Parathyroid adenoma (tissue), 2 donors: Measurements from ENCODE around the gene PAM.

ENCODE experiments used
- H2AFZ ChIP-seq: fragments of 300-600 bp; sonication (generic); one replicate; pipeline ENCODE4 v1.7.0; 2017; ENCODE audit warnings: antibody characterized with exemption, mild to moderate bottlenecking
- H3K27ac ChIP-seq: fragments of 300-600 bp; sonication (generic); one replicate; pipeline ENCODE4 v1.7.0; 2017
- H3K27me3 ChIP-seq: fragments of 300-600 bp; sonication (generic); one replicate; pipeline ENCODE4 v1.7.0; 2017; ENCODE audit warnings: low read length; ENCODE audit not compliant: control insufficient read depth, insufficient read depth
- H3K36me3 ChIP-seq: fragments of 300-600 bp; sonication (generic); one replicate; pipeline ENCODE4 v1.7.0; 2017; ENCODE audit warnings: low read length; ENCODE audit not compliant: control insufficient read depth, insufficient read depth
- H3K4me1 ChIP-seq: fragments of 300-600 bp; sonication (generic); one replicate; pipeline ENCODE4 v1.7.0; 2017; ENCODE audit warnings: control low read depth
- H3K4me2 ChIP-seq: fragments of 300-600 bp; sonication (generic); one replicate; pipeline ENCODE4 v1.7.0; 2017; ENCODE audit warnings: low read length
- H3K4me3 ChIP-seq: fragments of 300-600 bp; sonication (generic); one replicate; pipeline ENCODE4 v1.7.0; 2017; ENCODE audit warnings: low read depth, low read length
- H3K79me2 ChIP-seq: fragments of 300-600 bp; sonication (generic); one replicate; pipeline ENCODE4 v1.7.0; 2017; ENCODE audit warnings: control low read depth
- H3K9ac ChIP-seq: fragments of 300-600 bp; sonication (generic); one replicate; pipeline ENCODE4 v1.7.0; 2017; ENCODE audit warnings: mild to moderate bottlenecking
- H3K9me3 ChIP-seq: fragments of 300-600 bp; sonication (generic); one replicate; pipeline ENCODE4 v1.7.0; 2017; ENCODE audit warnings: low read length; ENCODE audit not compliant: control insufficient read depth
- CTCF ChIP-seq: fragments of 300-600 bp; sonication (generic); IDR thresholded peaks from one replicate; pipeline ENCODE4 v1.7.0; 2017; ENCODE audit warnings: antibody characterized with exemption, mild to moderate bottlenecking
- donor health status: primary hyperparathyroidism.

The PAM gene

GRCh38 chr5:103027267-103027666, 272.2 kb downstream of the PAM start:
- H3K4me2 ChIP-seq: no peak overlapping the region
- no peak overlapping the region for H3K27ac ChIP-seq
- no peaks in the 10 kb centered on the region for H3K36me3 ChIP-seq
- H3K4me3 ChIP-seq: no peak overlapping the region
- H3K4me1 ChIP-seq: no peaks in the 10 kb centered on the region
- no peak for TF ChIP-seq CTCF
- no peaks in the 10 kb centered on the region for H3K27me3 ChIP-seq
- no peak overlapping the region for H2AFZ ChIP-seq
- no peaks in the 10 kb centered on the region for H3K9me3 ChIP-seq
- no peaks in the 10 kb centered on the region for H3K79me2 ChIP-seq
- H3K9ac ChIP-seq: no peak overlapping the region

- no peak overlapping the region for H3K27ac ChIP-seq
- no peak overlapping the region for H3K4me3 ChIP-seq
- no peak overlapping the region for H3K4me2 ChIP-seq
- no peaks in the 10 kb centered on the region for H3K9me3 ChIP-seq
- no peaks in the 10 kb centered on the region for H3K27me3 ChIP-seq
- H2AFZ ChIP-seq: no peak overlapping the region
- H3K79me2 ChIP-seq: no peaks in the 10 kb centered on the region
- no peak overlapping the region for H3K9ac ChIP-seq
- no peaks in the 10 kb centered on the region for H3K4me1 ChIP-seq
- H3K36me3 ChIP-seq: no peaks in the 10 kb centered on the region
- TF ChIP-seq CTCF: peak; percentile 29
Measured at GRCh38 chr5:103031607-103032006, 276.5 kb downstream of the PAM start.

- no peak for TF ChIP-seq CTCF
- H3K4me3 ChIP-seq: no peak overlapping the region
- H3K4me2 ChIP-seq: no peak overlapping the region
- H3K27ac ChIP-seq: no peak overlapping the region
- no peak overlapping the region for H3K9ac ChIP-seq
- H3K36me3 ChIP-seq: no peaks in the 10 kb centered on the region
- H3K9me3 ChIP-seq: no peaks in the 10 kb centered on the region
- H3K4me1 ChIP-seq: no peaks in the 10 kb centered on the region
- H2AFZ ChIP-seq: no peak overlapping the region
- H3K27me3 ChIP-seq: no peaks in the 10 kb centered on the region
- no peaks in the 10 kb centered on the region for H3K79me2 ChIP-seq
Measured at GRCh38 chr5:103033696-103034095, 278.6 kb downstream of the PAM start.

GRCh38 chr5:103034662-103035392, 279.7 kb downstream of the PAM start:
- no peaks in the 10 kb centered on the region for H3K9me3 ChIP-seq
- H3K4me3 ChIP-seq: no peak overlapping the region
- H3K27me3 ChIP-seq: no peaks in the 10 kb centered on the region
- no peaks in the 10 kb centered on the region for H3K79me2 ChIP-seq
- no peak overlapping the region for H3K27ac ChIP-seq
- no peak overlapping the region for H3K9ac ChIP-seq
- no peak overlapping the region for H3K4me2 ChIP-seq
- H3K36me3 ChIP-seq: no peaks in the 10 kb centered on the region
- H2AFZ ChIP-seq: no peak overlapping the region
- no peak for TF ChIP-seq CTCF
- H3K4me1 ChIP-seq: no peaks in the 10 kb centered on the region

- Histone ChIP-seq H3K4me1 (no peaks in the 10 kb centered on the region), H2AFZ (no peak overlapping the region), H3K79me2 (no peaks in the 10 kb centered on the region), H3K27ac (no peak overlapping the region), H3K4me3 (no peak overlapping the region), H3K9ac (no peak overlapping the region), H3K4me2 (no peak overlapping the region), H3K27me3 (no peaks in the 10 kb centered on the region), H3K9me3 (no peaks in the 10 kb centered on the region), H3K36me3 (no peaks in the 10 kb centered on the region)
- TF ChIP-seq CTCF: no peak
Measured at GRCh38 chr5:103035701-103036100, 280.6 kb downstream of the PAM start.
